Gastrocnemius medialis (tissue), 4 donors: ENCODE data around the gene VASN. TPM values are rescaled to one million over a fixed set of nuclear protein-coding genes. Genes with fewer than 3 reads are reported as not detected.
A peak's percentile ranks its signal among the peaks of the same experiment; 100 is the strongest.

Experiments used
- ATAC-seq, 2 donors: fragments of 150-250 bp; one replicate each; pipeline ENCODE4 v1.9.1; 2016
- DNase-seq, 2 donors: peaks; one replicate each; pipeline ENCODE4 v3.0.0-alpha.2; 2019
- H3K27ac ChIP-seq, 4 donors: fragments of 200-600 bp; sonication (generic); 1 replicate in 1 of 4; 2 replicates in 3 of 4; pipeline ENCODE4 v1.5.1; 2016 to 2018; ENCODE audit warnings: mild to moderate bottlenecking in 2 of 4, moderate library complexity in 1 of 4
- H3K27me3 ChIP-seq, 3 donors: fragments of 200-600 bp; sonication (generic) in 2 of 3; 1 replicate in 1 of 3; 2 replicates in 2 of 3; pipeline versions ENCODE4 v1.5.1 to v1.6.0; 2016 to 2019; ENCODE audit warnings: mild to moderate bottlenecking in 1 of 3, moderate library complexity in 1 of 3
- H3K36me3 ChIP-seq, 2 donors: fragments of 200-600 bp; sonication (generic) in 1 of 2; one replicate each; pipeline ENCODE4 v1.5.1; 2017 to 2018
- H3K4me1 ChIP-seq, 2 donors: fragments of 200-600 bp; sonication (generic) in 1 of 2; one replicate each; pipeline ENCODE4 v1.5.1; 2016 to 2017; ENCODE audit warnings: mild to moderate bottlenecking in 2 of 2
- H3K4me3 ChIP-seq, 4 donors: fragments of 200-600 bp; sonication (generic) in 3 of 4; 1 replicate in 1 of 4; 2 replicates in 3 of 4; pipeline ENCODE4 v1.5.1; 2016 to 2019; ENCODE audit warnings: mild to moderate bottlenecking in 2 of 4
- H3K9me3 ChIP-seq, 3 donors: fragments of 200-600 bp; sonication (generic) in 2 of 3; 1 replicate in 1 of 3; 2 replicates in 2 of 3; pipeline ENCODE4 v1.5.1; 2016 to 2019
- POLR2A ChIP-seq, 2 donors: fragments of 450-650 bp; IDR thresholded peaks; one replicate each; pipeline ENCODE4 v1.6.1; 2017; ENCODE audit warnings: antibody characterized with exemption in 2 of 2, mild to moderate bottlenecking in 2 of 2, moderate library complexity in 2 of 2
- in situ Hi-C, 4 donors: fragments of 200-750 bp; cut with MboI; loops; one replicate each; pipeline versions ENCODE4 v1.15.0 to v1.8.0; 2017; ENCODE audit warnings: low sequenced_read_pairs in 4 of 4
- intact Hi-C: fragments of 100-400 bp; cut with DNase I; formaldehyde crosslinking; loops from one replicate; pipeline ENCODE4 v1.15.1; 2023; ENCODE audit warnings: low total_unique reads
- total RNA-seq, 4 donors: library from RNA; depleted of rRNA; stranded (reverse); fragments of >200 nt; gene quantifications; one replicate each; pipeline versions ENCODE4 v1.1.0 to v1.2.3, GENCODE V29; 2016
- TF ChIP-seq, protein P1 (sequence below), 5 experiments: fragments of 450-650 bp in 3 of 5; fragments of 200-600 bp in 2 of 5; sonication (generic) in 2 of 5; IDR thresholded peaks in 4 of 5; conservative IDR thresholded peaks in 1 of 5; 1 replicate in 4 of 5; 2 replicates in 1 of 5; pipeline ENCODE4 v1.5.1; 2016 to 2019; ENCODE audit warnings: antibody characterized with exemption in 5 of 5, mild to moderate bottlenecking in 3 of 5, moderate library complexity in 3 of 5

The VASN gene
- total RNA-seq, 4 donors from 2014 or later: 2.4 to 12.8 (median 3.7) TPM

- no peak for TF ChIP-seq POLR2A (IDR thresholded peaks at IDR 0.05)
- TF ChIP-seq, protein P1, sequence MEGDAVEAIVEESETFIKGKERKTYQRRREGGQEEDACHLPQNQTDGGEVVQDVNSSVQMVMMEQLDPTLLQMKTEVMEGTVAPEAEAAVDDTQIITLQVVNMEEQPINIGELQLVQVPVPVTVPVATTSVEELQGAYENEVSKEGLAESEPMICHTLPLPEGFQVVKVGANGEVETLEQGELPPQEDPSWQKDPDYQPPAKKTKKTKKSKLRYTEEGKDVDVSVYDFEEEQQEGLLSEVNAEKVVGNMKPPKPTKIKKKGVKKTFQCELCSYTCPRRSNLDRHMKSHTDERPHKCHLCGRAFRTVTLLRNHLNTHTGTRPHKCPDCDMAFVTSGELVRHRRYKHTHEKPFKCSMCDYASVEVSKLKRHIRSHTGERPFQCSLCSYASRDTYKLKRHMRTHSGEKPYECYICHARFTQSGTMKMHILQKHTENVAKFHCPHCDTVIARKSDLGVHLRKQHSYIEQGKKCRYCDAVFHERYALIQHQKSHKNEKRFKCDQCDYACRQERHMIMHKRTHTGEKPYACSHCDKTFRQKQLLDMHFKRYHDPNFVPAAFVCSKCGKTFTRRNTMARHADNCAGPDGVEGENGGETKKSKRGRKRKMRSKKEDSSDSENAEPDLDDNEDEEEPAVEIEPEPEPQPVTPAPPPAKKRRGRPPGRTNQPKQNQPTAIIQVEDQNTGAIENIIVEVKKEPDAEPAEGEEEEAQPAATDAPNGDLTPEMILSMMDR (IDR thresholded peaks at IDR 0.05 in 4 of 5, conservative IDR thresholded peaks at IDR 0.05 in 1 of 5): no peak
These were observed 42.7 kb downstream of the VASN start for GRCh38 chr16:4414187-4414917.

GRCh38 chr16:4415538-4416199 is 44.0 kb downstream of the VASN start:
- no peak for DNase-seq
- Histone ChIP-seq H3K4me1 (peaks cover 3 to 9% of the 10 kb centered on the region in 2 donors), H3K4me3 (peak overlapping the region; percentile 65 to 92 (median 78)), H3K36me3 (no peaks in the 10 kb centered on the region), H3K27ac (peak overlapping the region; percentile 48 to 71 (median 65)), H3K9me3 (no peaks in the 10 kb centered on the region), H3K27me3 (no peaks in the 10 kb centered on the region)
- ATAC-seq: peak; percentile 20 to 23
- peak in 1 of 2 donors; percentile 14 for TF ChIP-seq POLR2A (IDR thresholded peaks at IDR 0.05)
- TF ChIP-seq, protein P1 (IDR thresholded peaks at IDR 0.05 in 4 of 5, conservative IDR thresholded peaks at IDR 0.05 in 1 of 5): no peak
- in situ Hi-C loops (loop anchor here in 3 of 4 donors (10.0 kb wide), 2 partner anchors 61 to 131 kb away; partner anchors contain the start of gene PAM16 (in 2 of the 3)), intact Hi-C loops (loop anchor here (5.0 kb wide), 1 partner anchor 63 kb away; the partner anchor contains the start of gene PAM16)

More at GRCh38 chr16:4414187-4414917, 42.7 kb downstream of the VASN start:
- no peaks in the 10 kb centered on the region for H3K9me3 ChIP-seq
- in situ Hi-C loops: loop anchor here in 3 of 4 donors (10.0 kb wide), 2 partner anchors 60 to 130 kb away; partner anchors contain the start of gene PAM16 (in 2 of the 3)
- intact Hi-C loops: no loop called here
- ATAC-seq (no peak), DNase-seq (no peak)
- H3K36me3 ChIP-seq: no peaks in the 10 kb centered on the region
- no peak overlapping the region for H3K4me3 ChIP-seq
- H3K27ac ChIP-seq: no peak overlapping the region
- peaks cover 3 to 9% of the 10 kb centered on the region in 2 donors for H3K4me1 ChIP-seq
- no peaks in the 10 kb centered on the region for H3K27me3 ChIP-seq

GRCh38 chr16:4416200-4417032 is 44.8 kb downstream of the VASN start, which contains the start of gene CORO7:
Gene CORO7, minus strand, starts transcription at chr16:4416596. Its CDS starts 78 bp downstream, at chr16:4416518.
- TF ChIP-seq, protein P1 (IDR thresholded peaks at IDR 0.05 in 4 of 5, conservative IDR thresholded peaks at IDR 0.05 in 1 of 5): peak in 2 of 5 experiments; percentile 18 to 30
- peak; percentile 73 to 79 for TF ChIP-seq POLR2A (IDR thresholded peaks at IDR 0.05)
- peak; percentile 90 to 93 for ATAC-seq
- intact Hi-C loops: loop anchor here (5.0 kb wide), 1 partner anchor 64 kb away; the partner anchor contains the start of gene PAM16
- Histone ChIP-seq H3K4me1 (peaks cover 3 to 9% of the 10 kb centered on the region in 2 donors), H3K4me3 (peak within 1 kb of the TSS; percentile 65 to 92 (median 78)), H3K27me3 (no peaks in the 10 kb centered on the region), H3K9me3 (no peaks in the 10 kb centered on the region), H3K36me3 (no peaks in the 10 kb centered on the region), H3K27ac (peak within 1 kb of the TSS; percentile 61 to 71 (median 65))
- in situ Hi-C loops: loop anchor here in 3 of 4 donors (10.0 kb wide), 2 partner anchors 62 to 132 kb away; partner anchors contain the start of gene PAM16 (in 2 of the 3)
- peak; percentile 93 to 96 for DNase-seq

GRCh38 chr16:4419402-4419959 is 47.8 kb downstream of the VASN start:
- peaks cover 4 to 11% of the 10 kb centered on the region in 2 donors for H3K4me1 ChIP-seq
- no peaks in the 10 kb centered on the region for H3K36me3 ChIP-seq
- in situ Hi-C loops: loop anchor here in 3 of 4 donors (10.0 kb wide), 2 partner anchors 65 to 135 kb away; partner anchors contain the start of gene PAM16 (in 2 of the 3)
- H3K27ac ChIP-seq: no peak overlapping the region
- TF ChIP-seq, protein P1 (IDR thresholded peaks at IDR 0.05 in 4 of 5, conservative IDR thresholded peaks at IDR 0.05 in 1 of 5): no peak
- no peak for TF ChIP-seq POLR2A (IDR thresholded peaks at IDR 0.05)
- no peak for DNase-seq
- intact Hi-C loops: loop anchor here (5.0 kb wide), 1 partner anchor 67 kb away; the partner anchor contains the start of gene PAM16
- H3K27me3 ChIP-seq: no peaks in the 10 kb centered on the region
- no peak overlapping the region for H3K4me3 ChIP-seq
- no peaks in the 10 kb centered on the region for H3K9me3 ChIP-seq
- no peak for ATAC-seq
